Measurements from ENCODE around the gene GPR37L1.

DNA sequence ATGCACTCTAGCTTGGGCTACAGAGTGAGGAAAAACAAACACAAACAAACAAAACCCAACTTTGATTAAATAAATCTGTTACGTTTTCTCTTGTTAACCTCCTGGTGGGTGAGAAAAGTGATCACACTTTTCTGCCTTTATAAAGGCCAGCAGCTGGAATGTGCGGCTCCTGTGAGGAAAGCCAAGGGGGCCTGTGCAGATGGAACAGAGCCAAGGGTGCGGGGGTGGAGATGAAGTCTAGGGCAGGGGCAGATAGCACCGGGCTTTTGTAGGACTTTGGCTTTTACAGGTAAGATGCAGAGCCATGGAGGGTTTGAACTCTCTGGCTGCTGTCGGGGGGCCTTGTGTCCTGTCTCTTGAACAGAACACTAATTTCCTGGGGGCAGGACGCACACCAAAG lies 40.7 kb upstream of the GPR37L1 start:
- TF ChIP-seq, protein P1, sequence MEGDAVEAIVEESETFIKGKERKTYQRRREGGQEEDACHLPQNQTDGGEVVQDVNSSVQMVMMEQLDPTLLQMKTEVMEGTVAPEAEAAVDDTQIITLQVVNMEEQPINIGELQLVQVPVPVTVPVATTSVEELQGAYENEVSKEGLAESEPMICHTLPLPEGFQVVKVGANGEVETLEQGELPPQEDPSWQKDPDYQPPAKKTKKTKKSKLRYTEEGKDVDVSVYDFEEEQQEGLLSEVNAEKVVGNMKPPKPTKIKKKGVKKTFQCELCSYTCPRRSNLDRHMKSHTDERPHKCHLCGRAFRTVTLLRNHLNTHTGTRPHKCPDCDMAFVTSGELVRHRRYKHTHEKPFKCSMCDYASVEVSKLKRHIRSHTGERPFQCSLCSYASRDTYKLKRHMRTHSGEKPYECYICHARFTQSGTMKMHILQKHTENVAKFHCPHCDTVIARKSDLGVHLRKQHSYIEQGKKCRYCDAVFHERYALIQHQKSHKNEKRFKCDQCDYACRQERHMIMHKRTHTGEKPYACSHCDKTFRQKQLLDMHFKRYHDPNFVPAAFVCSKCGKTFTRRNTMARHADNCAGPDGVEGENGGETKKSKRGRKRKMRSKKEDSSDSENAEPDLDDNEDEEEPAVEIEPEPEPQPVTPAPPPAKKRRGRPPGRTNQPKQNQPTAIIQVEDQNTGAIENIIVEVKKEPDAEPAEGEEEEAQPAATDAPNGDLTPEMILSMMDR (IDR thresholded peaks at IDR 0.05), result no peak
- TF ChIP-seq POLR2A (IDR thresholded peaks at IDR 0.05) (no peak), POLR2AphosphoS5 (IDR thresholded peaks at IDR 0.05) (no peak), EP300 (IDR thresholded peaks at IDR 0.05) (no peak)
